H1 (cell line): ENCODE measurements around the gene C6orf163. TPM values are rescaled to one million over a fixed set of nuclear protein-coding genes. Genes with fewer than 3 reads are reported as not detected.

ENCODE experiments used
- CTCF ChIA-PET: fragments of 300-600 bp; sonication (Branson Sonifier 250); formaldehyde crosslinking; loops from one replicate; lab custom pipeline; 2021; ENCODE audit not compliant: partially characterized antibody; lab: Charles Lee
- POLR2A ChIA-PET: fragments of 300-600 bp; sonication (Branson Sonifier 250); formaldehyde crosslinking; loops from one replicate; lab custom pipeline; 2021; ENCODE audit warnings: inconsistent platforms; ENCODE audit not compliant: partially characterized antibody; lab: Charles Lee
- DNase-seq, 2 experiments: peaks; one replicate each; pipeline versions ENCODE4 v3.0.0 to v3.0.0-alpha.2; 2010 to 2022; ENCODE audit warnings: low spot score in 2 of 2, low read depth in 1 of 2, mixed read lengths in 1 of 2
- FAIRE-seq: peaks from 2 replicates; lab custom pipeline; 2011; peaks lifted over from hg19 to GRCh38; lab: Jason Lieb, UNC
- H2AFZ ChIP-seq: 2 replicates; pipeline ENCODE4 v1.8.1; 2012; ENCODE audit warnings: low read length, inconsistent platforms
- H2AK5ac ChIP-seq: 2 replicates; pipeline ENCODE4 v1.6.1; 2013; ENCODE audit warnings: low read depth, low read length
- H2BK120ac ChIP-seq: replicated peaks from 2 replicates; pipeline ENCODE3; 2013; ENCODE audit warnings: low read depth, low read length, inconsistent platforms
- H2BK12ac ChIP-seq: 2 replicates; pipeline ENCODE4 v1.6.1; 2013; ENCODE audit warnings: low read depth, low read length
- H2BK15ac ChIP-seq: 2 replicates; pipeline ENCODE4 v1.6.1; 2013; ENCODE audit warnings: low read length
- H2BK20ac ChIP-seq: 2 replicates; pipeline ENCODE4 v1.6.1; 2013; ENCODE audit warnings: low read length
- H2BK5ac ChIP-seq: 2 replicates; pipeline ENCODE4 v1.6.1; 2013; ENCODE audit warnings: low read depth, low read length
- H3K14ac ChIP-seq: 2 replicates; pipeline ENCODE4 v1.6.1; 2013; ENCODE audit warnings: inconsistent platforms; ENCODE audit not compliant: insufficient read length
- H3K18ac ChIP-seq: 2 replicates; pipeline ENCODE4 v1.6.1; 2013; ENCODE audit warnings: low read length; ENCODE audit errors: extremely low read depth
- H3K23ac ChIP-seq: 2 replicates; pipeline ENCODE4 v1.6.1; 2013; ENCODE audit warnings: inconsistent platforms; ENCODE audit not compliant: insufficient read length
- H3K23me2 ChIP-seq: 2 replicates; pipeline ENCODE4 v1.6.1; 2013; ENCODE audit warnings: low read depth, low read length
- H3K27ac ChIP-seq: 2 replicates; pipeline ENCODE4 v1.6.1; 2011; ENCODE audit warnings: low read depth, low read length, inconsistent platforms
- H3K27me3 ChIP-seq, 4 experiments: replicated peaks in 1 of 4; 1 replicate in 1 of 4; 2 replicates in 3 of 4; pipeline versions ENCODE4 v1.6.1 to v1.8.1; 2011 to 2013; ENCODE audit warnings: low read length in 3 of 4, mild to moderate bottlenecking in 3 of 4, inconsistent platforms in 2 of 4, mixed read lengths in 2 of 4, moderate library complexity in 1 of 4; ENCODE audit not compliant: control insufficient read depth in 3 of 4, insufficient read depth in 3 of 4; ENCODE audit errors: extremely low read depth in 1 of 4
- H3K36me3 ChIP-seq, 4 experiments: 2 replicates each; pipeline versions ENCODE4 v1.6.1 to v1.8.1; 2011 to 2013; ENCODE audit warnings: mild to moderate bottlenecking in 4 of 4, low read length in 3 of 4, moderate library complexity in 2 of 4, control low read depth in 1 of 4, inconsistent platforms in 1 of 4; ENCODE audit not compliant: insufficient read depth in 4 of 4, control insufficient read depth in 2 of 4
- H3K4ac ChIP-seq: replicated peaks from 2 replicates; pipeline ENCODE3; 2013; ENCODE audit warnings: low read length, low read depth, mixed read lengths, inconsistent platforms; ENCODE audit not compliant: insufficient read length
- H3K4me1 ChIP-seq, 4 experiments: replicated peaks in 1 of 4; 1 replicate in 1 of 4; 2 replicates in 3 of 4; pipeline versions ENCODE4 v1.6.1 to v1.8.1; 2011 to 2013; ENCODE audit warnings: low read length in 3 of 4, inconsistent platforms in 2 of 4, mixed read lengths in 1 of 4; ENCODE audit not compliant: insufficient read depth in 4 of 4, control insufficient read depth in 3 of 4
- H3K4me2 ChIP-seq, 2 experiments: 2 replicates each; pipeline versions ENCODE4 v1.6.1 to v1.8.1; 2011 to 2013; ENCODE audit warnings: low read depth in 2 of 2, low read length in 2 of 2, control low read depth in 1 of 2, inconsistent platforms in 1 of 2, mild to moderate bottlenecking in 1 of 2; ENCODE audit not compliant: insufficient read depth in 1 of 2
- H3K4me3 ChIP-seq, 4 experiments: fragments of 200-600, 300-600 bp in 1 of 4; sonication (generic), shearing (Covaris generic), sonication (Bioruptor Twin) in 1 of 4; 2 replicates each; pipeline versions ENCODE4 v1.5.1 to v1.8.1; 2011 to 2016; ENCODE audit warnings: low read length in 4 of 4, low read depth in 3 of 4, control low read depth in 2 of 4, inconsistent platforms in 2 of 4, mild to moderate bottlenecking in 2 of 4, mixed read lengths in 1 of 4, moderate library complexity in 1 of 4; ENCODE audit not compliant: insufficient read depth in 2 of 4; ENCODE audit errors: extremely low read depth in 1 of 4
- H3K56ac ChIP-seq: replicated peaks from 2 replicates; pipeline ENCODE3; 2013; ENCODE audit warnings: low read depth, mild to moderate bottlenecking, mixed read lengths, low read length, inconsistent platforms; ENCODE audit not compliant: insufficient read length
- H3K79me1 ChIP-seq: 2 replicates; pipeline ENCODE4 v1.6.1; 2013; ENCODE audit warnings: low read depth, low read length, control low read depth
- H3K79me2 ChIP-seq, 2 experiments: 2 replicates each; pipeline versions ENCODE4 v1.6.1 to v1.8.1; 2012 to 2013; ENCODE audit warnings: low read length in 2 of 2, mild to moderate bottlenecking in 2 of 2, inconsistent platforms in 1 of 2; ENCODE audit not compliant: insufficient read depth in 2 of 2, control insufficient read depth in 1 of 2
- H3K9ac ChIP-seq, 4 experiments: replicated peaks in 1 of 4; 1 replicate in 1 of 4; 2 replicates in 3 of 4; pipeline versions ENCODE4 v1.6.1 to v1.8.1; 2011 to 2013; ENCODE audit warnings: low read depth in 3 of 4, low read length in 3 of 4, control low read depth in 2 of 4, mild to moderate bottlenecking in 2 of 4, moderate library complexity in 2 of 4, inconsistent platforms in 1 of 4; ENCODE audit errors: extremely low read depth in 1 of 4
- H3K9me3 ChIP-seq, 2 experiments: 2 replicates each; pipeline versions ENCODE4 v1.6.1 to v1.8.1; 2012 to 2013; ENCODE audit warnings: mild to moderate bottlenecking in 2 of 2, moderate library complexity in 2 of 2, control low read depth in 1 of 2, inconsistent platforms in 1 of 2, low read depth in 1 of 2, low read length in 1 of 2, mixed read lengths in 1 of 2; ENCODE audit not compliant: insufficient read depth in 2 of 2
- H4K20me1 ChIP-seq, 2 experiments: replicated peaks in 1 of 2; 2 replicates each; pipeline versions ENCODE3 to v1.8.1; 2011 to 2013; ENCODE audit warnings: inconsistent platforms in 2 of 2, low read length in 2 of 2, mild to moderate bottlenecking in 1 of 2; ENCODE audit not compliant: insufficient read depth in 2 of 2, control insufficient read depth in 1 of 2
- H4K5ac ChIP-seq: 2 replicates; pipeline ENCODE4 v1.6.1; 2013; ENCODE audit warnings: low read length, low read depth, mixed read lengths, inconsistent platforms; ENCODE audit not compliant: insufficient read length
- H4K8ac ChIP-seq: 2 replicates; pipeline ENCODE4 v1.8.0; 2013; ENCODE audit warnings: mild to moderate bottlenecking, moderate library complexity, low read length, inconsistent platforms; ENCODE audit not compliant: insufficient read depth; ENCODE audit errors: extremely low read depth
- H4K91ac ChIP-seq: replicated peaks from 2 replicates; pipeline ENCODE3; 2013; ENCODE audit warnings: low read length, mixed read lengths, inconsistent platforms; ENCODE audit not compliant: insufficient read length
- CHD2 ChIP-seq: IDR thresholded peaks from 2 replicates; pipeline ENCODE4 v1.6.1; 2012; ENCODE audit warnings: low read length, improper control_type of control experiment
- CREB1 ChIP-seq: IDR thresholded peaks from 2 replicates; pipeline ENCODE4 v1.6.1; 2012; ENCODE audit warnings: inconsistent platforms
- POLR2A ChIP-seq, 2 experiments: IDR thresholded peaks; 1 replicate in 1 of 2; 2 replicates in 1 of 2; pipeline ENCODE4 v1.6.1; 2011; ENCODE audit warnings: low read depth in 2 of 2, low read length in 2 of 2, mild to moderate bottlenecking in 2 of 2; ENCODE audit errors: control extremely low read depth in 1 of 2
- RBBP5 ChIP-seq: IDR thresholded peaks from 2 replicates; pipeline ENCODE4 v1.7.1; 2012; ENCODE audit warnings: low read depth, mild to moderate bottlenecking, inconsistent platforms, low read length, moderate library complexity, borderline replicate concordance
- SP4 ChIP-seq: IDR thresholded peaks from 2 replicates; pipeline ENCODE4 v1.6.1; 2012; ENCODE audit warnings: low read length, inconsistent platforms
- TAF1 ChIP-seq: IDR thresholded peaks from 2 replicates; pipeline ENCODE4 v1.6.1; 2011; ENCODE audit warnings: mild to moderate bottlenecking, low read depth, low read length
- YY1 ChIP-seq: IDR thresholded peaks from 2 replicates; pipeline ENCODE4 v1.6.1; 2011; ENCODE audit warnings: low read depth, mild to moderate bottlenecking, low read length
- WGBS, 2 experiments: shearing (Covaris generic) in 1 of 2; methylation state at CpG; one replicate each; pipeline versions ENCODE4 v1.1.6 to v1.1.7; 2013 to 2015; ENCODE audit warnings: low lambda C conversion rate in 2 of 2, mixed read lengths in 2 of 2, inconsistent platforms in 1 of 2, low coverage in 1 of 2, missing lambda C conversion rate in 1 of 2; ENCODE audit not compliant: insufficient replicate concordance in 2 of 2, insufficient coverage in 1 of 2, insufficient read length in 1 of 2; ENCODE audit errors: extremely low coverage in 1 of 2, missing lambda C conversion rate in 1 of 2; 5-methylcytosine and 5-hydroxymethylcytosine counted together
- polyA plus RNA-seq, 7 experiments: library from polyadenylated mRNA; depleted of rRNA in 3 of 7; stranded (reverse) in 5 of 7; unstranded in 2 of 7; fragments of >200 nt in 5 of 7; fragments of 200-250 nt in 2 of 7; gene quantifications; 1 replicate in 5 of 7; 2 replicates in 1 of 7; 4 replicates in 1 of 7; pipeline versions ENCODE4 v1.2.1 to v1.2.3, GENCODE V29; 2011 to 2013; ENCODE audit warnings: missing spikeins in 2 of 7, mixed read lengths in 2 of 7
- total RNA-seq: library from RNA; stranded (reverse); fragmentation: NEBNext Ultra II Directional; extraction: Animal tissue kit (Norgen Biotek cat#: 25700); gene quantifications from 2 replicates; pipeline ENCODE4 v1.2.1, GENCODE V29; 2021

C6orf163 gene
- total and polyA plus RNA-seq, 2 of the 8 experiments (the other 6 are each of a cell fraction or from before 2014, with no cell fraction given), result 0.36 to 1.5 TPM

DNA sequence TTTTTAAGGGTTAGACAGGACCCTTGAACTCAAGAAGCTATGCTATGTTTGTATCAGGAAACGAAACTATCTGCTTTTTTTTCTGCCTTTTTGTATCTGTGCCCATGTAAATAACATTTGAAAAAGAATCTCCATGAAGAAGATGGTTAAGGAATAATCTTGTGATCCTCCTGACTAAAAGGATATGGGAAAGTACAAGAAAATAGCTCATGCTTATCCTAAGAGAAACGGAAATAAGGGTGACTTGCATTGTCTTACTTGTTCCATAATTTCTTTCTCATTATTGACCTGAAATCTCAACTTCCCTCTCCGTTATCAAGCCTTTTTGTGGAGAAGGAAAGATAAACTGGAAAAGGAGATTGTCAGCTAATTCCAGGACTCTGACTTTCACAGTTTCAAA is 57.2 kb downstream of the C6orf163 start:
- Histone ChIP-seq H2BK5ac (no peak overlapping the region), H4K91ac (no peak overlapping the region), H4K5ac (no peak overlapping the region), H3K36me3 (no peaks in the 10 kb centered on the region), H3K14ac (no peak overlapping the region), H3K4me3 (no peak overlapping the region), H3K9me3 (no peaks in the 10 kb centered on the region), H2AK5ac (no peak overlapping the region), H3K23me2 (no peaks in the 10 kb centered on the region)
- whole genome bisulfite sequencing, 2 experiments, result 84% methylated on average over 3 of the region's 3 CpGs; no CpG with 5 or more reads in 1 of the 2 experiments
- ChIA-PET POLR2A (interaction anchor here (1.3 kb wide), 1 partner anchor 9 kb away, joined by 3 read pairs; no protein-coding TSS in a partner anchor), CTCF (interaction anchor here (0.6 to 3.0 kb wide), 5 partner anchors 9 to 334 kb away, joined by 3 to 20 read pairs (median 3); no protein-coding TSS in a partner anchor)
- TF ChIP-seq YY1 (no peak), TAF1 (no peak), POLR2A (IDR thresholded peaks at IDR 0.05; ENCODE audit: control extremely low read depth in 1 of 2, low read depth in 2 of 2, low read length in 2 of 2) (no peak), SP4 (no peak), CREB1 (no peak), RBBP5 (no peak), CHD2 (no peak)
- TF ChIP-seq, all 59 proteins: peak for 0
- no peak overlapping the region for H3K56ac ChIP-seq
- no peaks in the 10 kb centered on the region for H3K79me2 ChIP-seq
- no peak overlapping the region for H2AFZ ChIP-seq
- H2BK15ac ChIP-seq, result no peak overlapping the region
- no peaks in the 10 kb centered on the region for H3K27me3 ChIP-seq
- no peak overlapping the region for H2BK12ac ChIP-seq
- H3K4me1 ChIP-seq, result no peaks in the 10 kb centered on the region
- H3K4me2 ChIP-seq, result no peak overlapping the region
- no peak overlapping the region for H3K27ac ChIP-seq
- H3K4ac ChIP-seq, result no peak overlapping the region
- FAIRE-seq (no peak), DNase-seq (no peak)
- no peak overlapping the region for H3K9ac ChIP-seq
- H4K20me1 ChIP-seq, result no peaks in the 10 kb centered on the region
- H2BK20ac ChIP-seq, result no peak overlapping the region
- H3K79me1 ChIP-seq, result no peaks in the 10 kb centered on the region
- no peak overlapping the region for H3K18ac ChIP-seq
- no peak overlapping the region for H3K23ac ChIP-seq
- no peak overlapping the region for H2BK120ac ChIP-seq
- H4K8ac ChIP-seq, result no peak overlapping the region
